ENCODE results near the gene PTPRN2.

PTPRN2 gene

GRCh38 chr7:157876469-157877285, 710.9 kb downstream of the PTPRN2 start:
- TF ChIP-seq CTCF (IDR thresholded peaks at IDR 0.05; ENCODE audit: low read depth, low read length): no peak
- no peak for DNase-seq (ENCODE audit: extremely low read depth, low read depth)

- no peak for TF ChIP-seq CTCF (IDR thresholded peaks at IDR 0.05; ENCODE audit: low read depth, low read length)
- DNase-seq (ENCODE audit: extremely low read depth, low read depth): no peak
These were observed 712.1 kb downstream of the PTPRN2 start for GRCh38 chr7:157875230-157876179.

- DNase-seq (ENCODE audit: extremely low read depth, low read depth): no peak
These were observed 712.8 kb downstream of the PTPRN2 start for GRCh38 chr7:157874870-157875229.

GRCh38 chr7:157874208-157874816, 713.3 kb downstream of the PTPRN2 start:
- no peak for TF ChIP-seq CTCF (IDR thresholded peaks at IDR 0.05; ENCODE audit: low read depth, low read length)
- no peak for DNase-seq (ENCODE audit: extremely low read depth, low read depth)

More at GRCh38 chr7:157874870-157875229, 712.8 kb downstream of the PTPRN2 start:
- no peak for TF ChIP-seq CTCF (IDR thresholded peaks at IDR 0.05; ENCODE audit: low read depth, low read length)

GRCh38 chr7:157873664-157874063, 714.0 kb downstream of the PTPRN2 start:
- DNase-seq (ENCODE audit: extremely low read depth, low read depth): no peak
- TF ChIP-seq CTCF (IDR thresholded peaks at IDR 0.05; ENCODE audit: low read depth, low read length): no peak

- no peak for TF ChIP-seq CTCF (IDR thresholded peaks at IDR 0.05; ENCODE audit: low read depth, low read length)
These were observed 714.4 kb downstream of the PTPRN2 start for GRCh38 chr7:157873181-157873580.

More at GRCh38 chr7:157873181-157873580, 714.4 kb downstream of the PTPRN2 start:
- no peak for DNase-seq (ENCODE audit: extremely low read depth, low read depth)

Measured in AG09319 (cell line).